ENCODE measurements around the gene NUAK1.

Gene NUAK1

GRCh38 chr12:106084759-106085158 is 54.0 kb downstream of the NUAK1 start:
- peaks cover 3% of the 10 kb centered on the region for H3K36me3 ChIP-seq (ENCODE audit: control insufficient read depth, insufficient read depth, low read length)
- H3K9me3 ChIP-seq (ENCODE audit: control insufficient read depth, insufficient read depth, low read length), result no peaks in the 10 kb centered on the region
- peaks cover 11% of the 10 kb centered on the region for H3K4me1 ChIP-seq (ENCODE audit: control insufficient read depth, insufficient read depth, low read length)
- H3K27me3 ChIP-seq (ENCODE audit: control insufficient read depth, insufficient read depth, low read length), result no peaks in the 10 kb centered on the region
- no peak overlapping the region for H3K9ac ChIP-seq (ENCODE audit: low read depth, low read length)
- no peak overlapping the region for H3K4me3 ChIP-seq (ENCODE audit: low read depth, low read length)

- Histone ChIP-seq H3K4me1 (ENCODE audit: control insufficient read depth, insufficient read depth, low read length) (peaks cover 11% of the 10 kb centered on the region), H3K4me3 (ENCODE audit: low read depth, low read length) (peak overlapping the region; percentile 13), H3K9me3 (ENCODE audit: control insufficient read depth, insufficient read depth, low read length) (no peaks in the 10 kb centered on the region), H3K27me3 (ENCODE audit: control insufficient read depth, insufficient read depth, low read length) (no peaks in the 10 kb centered on the region), H3K36me3 (ENCODE audit: control insufficient read depth, insufficient read depth, low read length) (peaks cover 3% of the 10 kb centered on the region), H3K9ac (ENCODE audit: low read depth, low read length) (no peak overlapping the region)
Observed at GRCh38 chr12:106084014-106084671, 54.6 kb downstream of the NUAK1 start.

GRCh38 chr12:106082216-106083175 is 56.3 kb downstream of the NUAK1 start:
- H3K4me1 ChIP-seq (ENCODE audit: control insufficient read depth, insufficient read depth, low read length), result peaks cover 11% of the 10 kb centered on the region
- no peak overlapping the region for H3K9ac ChIP-seq (ENCODE audit: low read depth, low read length)
- H3K27me3 ChIP-seq (ENCODE audit: control insufficient read depth, insufficient read depth, low read length), result no peaks in the 10 kb centered on the region
- no peaks in the 10 kb centered on the region for H3K9me3 ChIP-seq (ENCODE audit: control insufficient read depth, insufficient read depth, low read length)
- H3K36me3 ChIP-seq (ENCODE audit: control insufficient read depth, insufficient read depth, low read length), result peaks cover 3% of the 10 kb centered on the region
- no peak overlapping the region for H3K4me3 ChIP-seq (ENCODE audit: low read depth, low read length)

- H3K9me3 ChIP-seq (ENCODE audit: control insufficient read depth, insufficient read depth, low read length), result no peaks in the 10 kb centered on the region
- no peaks in the 10 kb centered on the region for H3K27me3 ChIP-seq (ENCODE audit: control insufficient read depth, insufficient read depth, low read length)
- peaks cover 11% of the 10 kb centered on the region for H3K4me1 ChIP-seq (ENCODE audit: control insufficient read depth, insufficient read depth, low read length)
- H3K36me3 ChIP-seq (ENCODE audit: control insufficient read depth, insufficient read depth, low read length), result peaks cover 3% of the 10 kb centered on the region
- H3K4me3 ChIP-seq (ENCODE audit: low read depth, low read length), result no peak overlapping the region
- H3K9ac ChIP-seq (ENCODE audit: low read depth, low read length), result no peak overlapping the region
Observed at GRCh38 chr12:106081606-106082005, 57.1 kb downstream of the NUAK1 start.

DNA sequence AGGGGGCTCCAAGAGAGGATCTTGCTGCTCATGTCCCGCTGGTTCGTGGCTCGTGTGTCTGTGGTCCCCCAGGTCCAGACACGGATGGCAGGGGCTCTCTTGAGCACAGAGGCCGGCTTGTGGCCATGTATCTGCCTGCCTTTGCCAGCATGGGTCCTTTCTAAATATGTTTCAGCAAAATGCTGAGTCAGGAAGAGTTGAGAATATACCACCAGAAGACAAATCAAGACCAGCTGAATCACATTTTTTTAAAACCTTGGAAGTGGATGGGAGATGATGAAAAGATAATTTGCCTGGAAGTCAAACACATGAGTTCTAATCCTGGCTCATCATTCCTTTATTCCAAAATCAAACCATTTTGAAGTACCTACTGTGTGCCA is 58.0 kb downstream of the NUAK1 start:
- Histone ChIP-seq H3K4me3 (ENCODE audit: low read depth, low read length) (no peak overlapping the region), H3K27me3 (ENCODE audit: control insufficient read depth, insufficient read depth, low read length) (no peaks in the 10 kb centered on the region), H3K4me1 (ENCODE audit: control insufficient read depth, insufficient read depth, low read length) (peaks cover 11% of the 10 kb centered on the region), H3K9me3 (ENCODE audit: control insufficient read depth, insufficient read depth, low read length) (no peaks in the 10 kb centered on the region), H3K9ac (ENCODE audit: low read depth, low read length) (no peak overlapping the region), H3K36me3 (ENCODE audit: control insufficient read depth, insufficient read depth, low read length) (peaks cover 3% of the 10 kb centered on the region)

- no peak overlapping the region for H3K4me3 ChIP-seq (ENCODE audit: low read depth, low read length)
- H3K9me3 ChIP-seq (ENCODE audit: control insufficient read depth, insufficient read depth, low read length), result no peaks in the 10 kb centered on the region
- H3K27me3 ChIP-seq (ENCODE audit: control insufficient read depth, insufficient read depth, low read length), result no peaks in the 10 kb centered on the region
- peaks cover 11% of the 10 kb centered on the region for H3K4me1 ChIP-seq (ENCODE audit: control insufficient read depth, insufficient read depth, low read length)
- H3K9ac ChIP-seq (ENCODE audit: low read depth, low read length), result no peak overlapping the region
- H3K36me3 ChIP-seq (ENCODE audit: control insufficient read depth, insufficient read depth, low read length), result peaks cover 3% of the 10 kb centered on the region
Observed at GRCh38 chr12:106080041-106080790, 58.5 kb downstream of the NUAK1 start.

DNA sequence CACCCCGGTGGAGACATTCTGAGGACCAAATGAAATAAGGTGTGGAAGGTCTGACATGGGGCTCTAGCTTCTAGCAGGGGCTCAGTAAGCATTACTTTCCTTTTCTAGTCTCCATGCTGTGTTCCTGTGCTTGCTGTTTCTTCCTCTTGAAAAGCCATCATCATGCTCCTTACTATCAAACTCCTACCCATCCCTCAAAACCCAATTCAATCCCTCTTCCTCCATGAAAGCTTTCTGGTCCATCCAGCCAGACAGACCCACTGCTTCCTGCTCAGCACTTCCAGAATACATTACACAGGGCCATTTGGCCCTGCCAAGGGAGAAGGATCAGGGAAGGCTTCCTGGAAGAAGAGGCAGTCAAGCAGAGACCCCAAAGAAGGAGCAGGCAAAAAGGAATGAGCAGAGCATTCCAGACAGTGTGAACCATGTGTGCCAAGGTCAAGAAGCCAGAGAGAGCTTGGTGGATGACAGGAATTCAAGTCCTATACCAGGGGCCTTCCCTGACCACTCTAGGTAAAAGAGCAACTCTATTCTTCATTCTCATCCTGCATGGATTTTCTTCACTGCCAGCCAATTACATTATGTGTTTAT is 59.5 kb downstream of the NUAK1 start:
- Histone ChIP-seq H3K4me1 (ENCODE audit: control insufficient read depth, insufficient read depth, low read length) (peaks cover 6% of the 10 kb centered on the region), H3K4me3 (ENCODE audit: low read depth, low read length) (no peak overlapping the region), H3K9ac (ENCODE audit: low read depth, low read length) (no peak overlapping the region), H3K9me3 (ENCODE audit: control insufficient read depth, insufficient read depth, low read length) (no peaks in the 10 kb centered on the region), H3K27me3 (ENCODE audit: control insufficient read depth, insufficient read depth, low read length) (no peaks in the 10 kb centered on the region), H3K36me3 (ENCODE audit: control insufficient read depth, insufficient read depth, low read length) (peaks cover 3% of the 10 kb centered on the region)

DNA sequence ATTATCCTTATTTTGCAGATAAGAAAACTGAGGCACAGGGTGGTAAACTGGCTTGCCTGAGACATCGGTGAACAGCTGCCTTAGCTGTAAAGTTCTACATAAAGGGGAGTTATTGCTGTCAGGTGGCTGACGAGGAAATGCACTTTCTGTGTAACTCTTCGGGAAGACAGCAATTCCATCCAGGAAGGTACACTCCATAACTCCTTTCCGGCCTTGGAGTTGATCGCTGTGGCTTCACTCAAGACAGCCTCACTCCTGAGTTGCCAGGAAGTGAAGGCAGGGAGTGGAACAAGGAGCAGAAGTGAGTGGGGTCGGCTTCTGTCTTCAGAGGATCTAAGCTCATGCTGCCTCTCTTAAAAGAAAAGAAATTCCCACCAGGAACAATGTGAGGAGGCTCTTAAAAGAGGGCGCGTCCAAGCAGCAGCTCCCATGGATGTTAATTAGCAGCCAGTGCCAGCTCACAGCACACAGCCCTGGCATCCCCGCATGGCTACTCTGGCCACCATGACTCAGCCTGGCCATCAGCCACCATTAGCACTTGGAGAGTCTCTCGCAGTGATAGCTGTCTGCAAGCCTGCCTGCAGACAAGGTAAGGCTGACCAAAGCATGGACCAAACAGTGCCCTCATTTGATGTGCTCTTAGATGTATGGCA is 60.3 kb downstream of the NUAK1 start:
- no peaks in the 10 kb centered on the region for H3K9me3 ChIP-seq (ENCODE audit: control insufficient read depth, insufficient read depth, low read length)
- H3K9ac ChIP-seq (ENCODE audit: low read depth, low read length), result no peak overlapping the region
- peaks cover 3% of the 10 kb centered on the region for H3K36me3 ChIP-seq (ENCODE audit: control insufficient read depth, insufficient read depth, low read length)
- no peak overlapping the region for H3K4me3 ChIP-seq (ENCODE audit: low read depth, low read length)
- H3K27me3 ChIP-seq (ENCODE audit: control insufficient read depth, insufficient read depth, low read length), result no peaks in the 10 kb centered on the region
- H3K4me1 ChIP-seq (ENCODE audit: control insufficient read depth, insufficient read depth, low read length), result peaks cover under 1% of the 10 kb centered on the region

DNA sequence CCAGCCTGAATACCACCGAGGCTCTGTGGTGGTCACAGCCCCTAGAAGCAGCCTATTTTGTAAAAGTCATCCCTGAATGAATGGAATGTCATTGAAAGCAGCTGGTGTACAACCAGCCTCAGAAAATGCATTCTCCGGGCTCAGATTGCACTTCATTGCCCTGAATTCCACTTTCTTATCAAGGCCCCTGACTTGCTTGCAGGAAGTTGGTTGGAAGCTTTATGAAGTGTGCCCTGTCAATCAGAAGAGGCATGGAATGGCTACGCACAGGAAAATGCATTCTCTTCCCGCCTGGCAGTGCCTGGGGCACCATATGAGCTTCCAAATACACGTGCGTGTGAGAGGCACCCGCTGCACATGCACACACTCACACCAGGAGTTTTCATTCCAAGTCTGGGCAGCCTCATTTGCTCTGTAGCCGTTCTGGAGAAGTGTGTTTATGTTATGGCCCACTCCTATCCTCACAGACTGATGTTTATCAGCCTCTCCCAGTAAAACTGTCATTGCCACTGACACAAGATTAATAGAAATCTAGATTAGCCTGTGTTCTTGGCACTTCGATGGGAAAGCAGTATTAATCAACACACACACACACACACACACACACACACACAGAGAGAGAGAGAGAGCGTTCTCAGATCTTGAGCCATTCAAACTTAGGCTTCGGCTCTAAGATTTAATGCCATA is 63.9 kb downstream of the NUAK1 start:
- Histone ChIP-seq H3K9ac (ENCODE audit: low read depth, low read length) (no peak overlapping the region), H3K4me1 (ENCODE audit: control insufficient read depth, insufficient read depth, low read length) (no peaks in the 10 kb centered on the region), H3K4me3 (ENCODE audit: low read depth, low read length) (no peak overlapping the region), H3K36me3 (ENCODE audit: control insufficient read depth, insufficient read depth, low read length) (no peaks in the 10 kb centered on the region), H3K9me3 (ENCODE audit: control insufficient read depth, insufficient read depth, low read length) (no peaks in the 10 kb centered on the region), H3K27me3 (ENCODE audit: control insufficient read depth, insufficient read depth, low read length) (no peaks in the 10 kb centered on the region)

DNA sequence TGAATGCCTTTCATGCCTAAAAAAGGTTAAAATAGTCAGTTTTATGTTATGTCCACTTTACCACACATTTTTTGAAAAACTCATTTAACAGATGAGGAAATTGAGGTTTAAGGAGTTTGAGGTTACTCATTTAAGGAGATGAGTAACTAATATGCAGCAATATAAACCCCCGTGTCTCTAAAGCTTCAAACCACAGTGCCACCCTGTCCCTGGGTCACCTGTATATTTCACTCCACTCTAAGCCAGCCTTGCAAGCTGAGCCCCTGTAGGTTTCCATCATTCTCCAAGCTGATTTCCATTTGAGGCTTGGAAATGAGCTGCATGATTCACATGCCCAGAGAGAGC is 64.4 kb downstream of the NUAK1 start:
- no peak overlapping the region for H3K9ac ChIP-seq (ENCODE audit: low read depth, low read length)
- no peaks in the 10 kb centered on the region for H3K36me3 ChIP-seq (ENCODE audit: control insufficient read depth, insufficient read depth, low read length)
- H3K4me1 ChIP-seq (ENCODE audit: control insufficient read depth, insufficient read depth, low read length), result no peaks in the 10 kb centered on the region

DNA sequence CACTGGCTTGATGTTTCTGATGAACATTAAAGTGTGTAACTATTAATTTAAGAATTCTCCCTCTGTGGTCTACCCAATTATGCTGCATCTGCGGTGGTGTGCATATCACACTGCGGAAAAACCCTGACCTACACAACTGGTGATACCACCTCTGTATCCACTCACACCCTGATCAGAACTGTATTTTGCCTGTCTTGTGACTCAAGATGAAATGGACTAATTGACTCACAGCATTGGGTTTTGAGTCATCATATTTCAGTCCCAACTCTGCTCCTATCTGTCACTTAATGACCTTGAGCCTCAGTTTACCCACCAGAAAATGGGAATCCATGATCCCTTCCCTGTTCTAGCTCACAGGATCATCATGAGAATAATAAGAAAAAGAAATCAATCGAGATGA is 65.6 kb downstream of the NUAK1 start:
- Histone ChIP-seq H3K36me3 (ENCODE audit: control insufficient read depth, insufficient read depth, low read length) (peaks cover 4% of the 10 kb centered on the region), H3K4me1 (ENCODE audit: control insufficient read depth, insufficient read depth, low read length) (no peaks in the 10 kb centered on the region), H3K9ac (ENCODE audit: low read depth, low read length) (no peak overlapping the region), H3K27me3 (ENCODE audit: control insufficient read depth, insufficient read depth, low read length) (no peaks in the 10 kb centered on the region), H3K9me3 (ENCODE audit: control insufficient read depth, insufficient read depth, low read length) (no peaks in the 10 kb centered on the region), H3K4me3 (ENCODE audit: low read depth, low read length) (no peak overlapping the region)

More for the DNA sequence above, 64.4 kb downstream of the NUAK1 start:
- H3K4me3 ChIP-seq (ENCODE audit: low read depth, low read length), result no peak overlapping the region
- H3K27me3 ChIP-seq (ENCODE audit: control insufficient read depth, insufficient read depth, low read length), result no peaks in the 10 kb centered on the region
- H3K9me3 ChIP-seq (ENCODE audit: control insufficient read depth, insufficient read depth, low read length), result no peaks in the 10 kb centered on the region

Measured in iPS-15b (cell line).